Activated naive CD4-positive, alpha-beta T cell treated with anti-CD3 and anti-CD28 coated beads for 36 hours (primary cell): ENCODE measurements around the gene GABBR2. TPM values are rescaled to one million over a fixed set of nuclear protein-coding genes. Genes with fewer than 3 reads are reported as not detected.

Source experiments
- CTCF ChIA-PET: fragments of 350-600 bp; sonication (Branson Sonifier 250); formaldehyde crosslinking; loops from one replicate; lab custom pipeline; 2021; ENCODE audit warnings: antibody characterized with exemption; lab: Charles Lee
- DNase-seq: peaks from one replicate; pipeline ENCODE4 v3.0.0-alpha.2; 2020
- H3K27ac Mint-ChIP-seq: one replicate; pipeline ENCODE4 v1.8.0; 2021; ENCODE audit warnings: mild to moderate bottlenecking, mixed read lengths
- H3K27me3 Mint-ChIP-seq: one replicate; pipeline ENCODE4 v1.8.0; 2021; ENCODE audit warnings: low read depth, mixed read lengths
- H3K36me3 Mint-ChIP-seq: one replicate; pipeline ENCODE4 v1.8.0; 2021; ENCODE audit warnings: low read depth, mixed read lengths
- H3K4me1 Mint-ChIP-seq: one replicate; pipeline ENCODE4 v1.8.0; 2021; ENCODE audit warnings: low read depth, mixed read lengths
- H3K4me3 Mint-ChIP-seq: one replicate; pipeline ENCODE4 v1.8.0; 2021; ENCODE audit warnings: mild to moderate bottlenecking, moderate library complexity, mixed read lengths
- H3K9me3 Mint-ChIP-seq: one replicate; pipeline ENCODE4 v1.8.0; 2021; ENCODE audit warnings: mixed read lengths
- intact Hi-C: fragments of 100-400 bp; cut with micrococcal nuclease; formaldehyde crosslinking; loops from one replicate; pipeline ENCODE4 v1.15.1; 2023
- total RNA-seq, 2 experiments: library from RNA; stranded (reverse); gene quantifications; one replicate each; pipeline ENCODE4 v1.2.3, GENCODE V29; 2021

The GABBR2 gene
- total RNA-seq, 2 experiments from 2014 or later: not detected

- intact Hi-C loops: no loop called here
- no peak for DNase-seq
- Mint-ChIP-seq H3K36me3 (no peaks in the 10 kb centered on the region), H3K9me3 (no peaks in the 10 kb centered on the region), H3K27ac (no peak overlapping the region), H3K27me3 (no peaks in the 10 kb centered on the region), H3K4me1 (no peaks in the 10 kb centered on the region), H3K4me3 (no peak overlapping the region)
- CTCF ChIA-PET: interaction anchor here (0.7 to 2.0 kb wide), 4 partner anchors 14 to 532 kb away, joined by 3 to 8 read pairs (median 4); partner anchors contain the start of gene TBC1D2
These were observed 466.3 kb downstream of the GABBR2 start for GRCh38 chr9:98242426-98242825.

GRCh38 chr9:98241357-98242300 lies 467.1 kb downstream of the GABBR2 start:
- Mint-ChIP-seq H3K27me3 (no peaks in the 10 kb centered on the region), H3K4me3 (no peak overlapping the region), H3K9me3 (no peaks in the 10 kb centered on the region), H3K4me1 (no peaks in the 10 kb centered on the region), H3K36me3 (no peaks in the 10 kb centered on the region), H3K27ac (no peak overlapping the region)
- DNase-seq: no peak
- CTCF ChIA-PET: interaction anchor here (0.7 to 2.0 kb wide), 8 partner anchors 12 to 533 kb away, joined by 3 to 8 read pairs (median 3); partner anchors contain the start of gene TBC1D2
- intact Hi-C loops: no loop called here

GRCh38 chr9:98240475-98240874 lies 468.3 kb downstream of the GABBR2 start:
- H3K9me3 Mint-ChIP-seq: no peaks in the 10 kb centered on the region
- CTCF ChIA-PET: interaction anchor here (0.6 to 1.5 kb wide), 4 partner anchors 20 to 350 kb away, joined by 3 to 4 read pairs (median 4); no protein-coding TSS in a partner anchor
- no peak overlapping the region for H3K27ac Mint-ChIP-seq
- H3K36me3 Mint-ChIP-seq: no peaks in the 10 kb centered on the region
- DNase-seq: no peak
- no peak overlapping the region for H3K4me3 Mint-ChIP-seq
- no peaks in the 10 kb centered on the region for H3K4me1 Mint-ChIP-seq
- no peaks in the 10 kb centered on the region for H3K27me3 Mint-ChIP-seq
- intact Hi-C loops: no loop called here

Other genes starting within 250 kb of the GABBR2 start
- 10 to 100 TPM; 14.6 to 15.0 TPM for gene ANKS6, start 87.6 kb upstream of the GABBR2 start, total RNA-seq
- gene GALNT12, start 98.7 kb upstream of the GABBR2 start, total RNA-seq: 10 to 100 TPM; 12.9 to 13.5 TPM
- gene COL15A1, start 235.0 kb upstream of the GABBR2 start, total RNA-seq: under 1 TPM; 0.02 to 0.05 TPM